ENCODE results near the gene LRP1B. TPM values are rescaled to one million over a fixed set of nuclear protein-coding genes. Genes with fewer than 3 reads are reported as not detected.

The LRP1B gene
- polyA plus RNA-seq, 1 donor from 2014 or later = 12.7 TPM

DNA sequence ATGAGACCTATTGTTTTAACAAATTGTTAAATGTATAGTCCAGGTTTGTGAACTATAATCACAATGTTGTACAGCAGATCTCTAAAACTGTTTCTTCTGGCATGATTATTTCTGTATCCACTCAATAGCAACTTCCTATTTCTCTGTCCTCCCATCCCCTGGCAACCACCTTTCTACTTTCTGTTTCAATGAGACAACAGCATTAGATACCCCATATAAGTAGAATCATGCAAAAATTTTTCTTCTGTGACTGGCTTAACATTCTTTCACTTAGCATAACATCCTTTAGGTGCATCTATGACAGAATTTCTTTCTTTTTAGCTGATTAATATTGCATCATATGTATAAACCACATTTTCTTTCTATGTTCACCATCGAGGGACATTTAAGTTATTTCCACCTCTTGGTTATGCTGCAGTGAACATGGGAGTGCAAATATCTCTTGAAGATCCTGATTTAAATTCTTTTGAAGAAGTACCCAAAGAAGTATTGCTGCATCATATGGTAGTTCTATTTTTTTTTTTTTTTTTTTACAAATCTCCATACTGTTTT is 713.5 kb downstream of the LRP1B start:
- Histone ChIP-seq H4K20me1 (ENCODE audit: insufficient read depth) (no peaks in the 10 kb centered on the region), H2AFZ (ENCODE audit: low read depth, low read length) (no peak overlapping the region), H3K9me2 (ENCODE audit: insufficient read depth, low read length) (no peaks in the 10 kb centered on the region), H3F3A (ENCODE audit: insufficient read depth, low read length, poor library complexity, severe bottlenecking) (no peaks in the 10 kb centered on the region), H3K79me2 (replicated peaks; ENCODE audit: insufficient read depth, low read length) (no peaks in the 10 kb centered on the region), H3K9ac (ENCODE audit: low read length) (no peak overlapping the region), H3K4me2 (ENCODE audit: low read length) (no peak overlapping the region), H3K9me3 (ENCODE audit: low read length) (no peaks in the 10 kb centered on the region), H3K27ac (ENCODE audit: low read length) (no peak overlapping the region), H3K27me3 (ENCODE audit: insufficient read depth, low read depth, low read length) (no peaks in the 10 kb centered on the region), H3K4me3 (ENCODE audit: low read length) (no peak overlapping the region), H3K36me3 (ENCODE audit: insufficient read depth, low read length) (no peaks in the 10 kb centered on the region)
- no peak for TF ChIP-seq POLR2AphosphoS5 (IDR thresholded peaks at IDR 0.05)
- no peak for TF ChIP-seq RAD21 (conservative IDR thresholded peaks at IDR 0.05)
- TF ChIP-seq, protein P1, sequence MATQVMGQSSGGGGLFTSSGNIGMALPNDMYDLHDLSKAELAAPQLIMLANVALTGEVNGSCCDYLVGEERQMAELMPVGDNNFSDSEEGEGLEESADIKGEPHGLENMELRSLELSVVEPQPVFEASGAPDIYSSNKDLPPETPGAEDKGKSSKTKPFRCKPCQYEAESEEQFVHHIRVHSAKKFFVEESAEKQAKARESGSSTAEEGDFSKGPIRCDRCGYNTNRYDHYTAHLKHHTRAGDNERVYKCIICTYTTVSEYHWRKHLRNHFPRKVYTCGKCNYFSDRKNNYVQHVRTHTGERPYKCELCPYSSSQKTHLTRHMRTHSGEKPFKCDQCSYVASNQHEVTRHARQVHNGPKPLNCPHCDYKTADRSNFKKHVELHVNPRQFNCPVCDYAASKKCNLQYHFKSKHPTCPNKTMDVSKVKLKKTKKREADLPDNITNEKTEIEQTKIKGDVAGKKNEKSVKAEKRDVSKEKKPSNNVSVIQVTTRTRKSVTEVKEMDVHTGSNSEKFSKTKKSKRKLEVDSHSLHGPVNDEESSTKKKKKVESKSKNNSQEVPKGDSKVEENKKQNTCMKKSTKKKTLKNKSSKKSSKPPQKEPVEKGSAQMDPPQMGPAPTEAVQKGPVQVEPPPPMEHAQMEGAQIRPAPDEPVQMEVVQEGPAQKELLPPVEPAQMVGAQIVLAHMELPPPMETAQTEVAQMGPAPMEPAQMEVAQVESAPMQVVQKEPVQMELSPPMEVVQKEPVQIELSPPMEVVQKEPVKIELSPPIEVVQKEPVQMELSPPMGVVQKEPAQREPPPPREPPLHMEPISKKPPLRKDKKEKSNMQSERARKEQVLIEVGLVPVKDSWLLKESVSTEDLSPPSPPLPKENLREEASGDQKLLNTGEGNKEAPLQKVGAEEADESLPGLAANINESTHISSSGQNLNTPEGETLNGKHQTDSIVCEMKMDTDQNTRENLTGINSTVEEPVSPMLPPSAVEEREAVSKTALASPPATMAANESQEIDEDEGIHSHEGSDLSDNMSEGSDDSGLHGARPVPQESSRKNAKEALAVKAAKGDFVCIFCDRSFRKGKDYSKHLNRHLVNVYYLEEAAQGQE (IDR thresholded peaks at IDR 0.05; ENCODE audit: borderline replicate concordance) = no peak
- TF ChIP-seq, protein P2, sequence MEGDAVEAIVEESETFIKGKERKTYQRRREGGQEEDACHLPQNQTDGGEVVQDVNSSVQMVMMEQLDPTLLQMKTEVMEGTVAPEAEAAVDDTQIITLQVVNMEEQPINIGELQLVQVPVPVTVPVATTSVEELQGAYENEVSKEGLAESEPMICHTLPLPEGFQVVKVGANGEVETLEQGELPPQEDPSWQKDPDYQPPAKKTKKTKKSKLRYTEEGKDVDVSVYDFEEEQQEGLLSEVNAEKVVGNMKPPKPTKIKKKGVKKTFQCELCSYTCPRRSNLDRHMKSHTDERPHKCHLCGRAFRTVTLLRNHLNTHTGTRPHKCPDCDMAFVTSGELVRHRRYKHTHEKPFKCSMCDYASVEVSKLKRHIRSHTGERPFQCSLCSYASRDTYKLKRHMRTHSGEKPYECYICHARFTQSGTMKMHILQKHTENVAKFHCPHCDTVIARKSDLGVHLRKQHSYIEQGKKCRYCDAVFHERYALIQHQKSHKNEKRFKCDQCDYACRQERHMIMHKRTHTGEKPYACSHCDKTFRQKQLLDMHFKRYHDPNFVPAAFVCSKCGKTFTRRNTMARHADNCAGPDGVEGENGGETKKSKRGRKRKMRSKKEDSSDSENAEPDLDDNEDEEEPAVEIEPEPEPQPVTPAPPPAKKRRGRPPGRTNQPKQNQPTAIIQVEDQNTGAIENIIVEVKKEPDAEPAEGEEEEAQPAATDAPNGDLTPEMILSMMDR (IDR thresholded peaks at IDR 0.05; ENCODE audit: poor library complexity, severe bottlenecking) = no peak
- no peak for TF ChIP-seq EZH2 (IDR thresholded peaks at IDR 0.05; ENCODE audit: borderline replicate concordance, insufficient read depth, low read length, poor library complexity, severe bottlenecking)
- TF ChIP-seq MXI1 (conservative IDR thresholded peaks at IDR 0.05; ENCODE audit: poor library complexity, severe bottlenecking) = no peak
- no peak for TF ChIP-seq TAF1 (IDR thresholded peaks at IDR 0.05; ENCODE audit: low read depth)
- no peak for TF ChIP-seq EP300 (conservative IDR thresholded peaks at IDR 0.05; ENCODE audit: poor library complexity, severe bottlenecking)
- no peak for TF ChIP-seq SMC3 (conservative IDR thresholded peaks at IDR 0.05; ENCODE audit: poor library complexity)

DNA sequence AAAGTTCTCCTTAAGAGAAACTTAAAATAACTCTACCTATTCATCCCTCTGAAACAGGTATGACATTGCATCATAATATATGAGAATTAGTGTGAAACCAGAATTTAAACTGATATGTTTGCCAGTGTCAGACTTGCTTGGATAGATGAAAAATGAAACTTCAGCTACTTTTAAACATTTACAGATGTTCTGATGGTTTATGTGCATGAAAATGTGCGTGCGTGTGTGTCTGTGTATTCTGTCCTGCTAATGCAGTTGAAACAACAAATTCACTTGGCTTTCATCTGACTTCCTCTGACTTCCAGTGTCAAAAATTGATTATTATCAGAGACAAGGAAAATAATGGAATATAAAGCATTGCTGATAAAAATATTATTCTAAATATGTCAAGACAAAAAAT is 719.4 kb downstream of the LRP1B start:
- H3K27ac ChIP-seq (ENCODE audit: low read length) = no peak overlapping the region
- no peak overlapping the region for H3K4me3 ChIP-seq (ENCODE audit: low read length)
- TF ChIP-seq EP300 (conservative IDR thresholded peaks at IDR 0.05; ENCODE audit: poor library complexity, severe bottlenecking) = no peak
- TF ChIP-seq SMC3 (conservative IDR thresholded peaks at IDR 0.05; ENCODE audit: poor library complexity) = no peak
- H3K9me2 ChIP-seq (ENCODE audit: insufficient read depth, low read length) = no peaks in the 10 kb centered on the region
- H3K27me3 ChIP-seq (ENCODE audit: insufficient read depth, low read depth, low read length) = no peaks in the 10 kb centered on the region
- no peak overlapping the region for H3K4me2 ChIP-seq (ENCODE audit: low read length)
- H4K20me1 ChIP-seq (ENCODE audit: insufficient read depth) = no peaks in the 10 kb centered on the region
- H2AFZ ChIP-seq (ENCODE audit: low read depth, low read length) = no peak overlapping the region
- H3K36me3 ChIP-seq (ENCODE audit: insufficient read depth, low read length) = no peaks in the 10 kb centered on the region
- no peaks in the 10 kb centered on the region for H3F3A ChIP-seq (ENCODE audit: insufficient read depth, low read length, poor library complexity, severe bottlenecking)
- H3K9me3 ChIP-seq (ENCODE audit: low read length) = no peaks in the 10 kb centered on the region
- no peaks in the 10 kb centered on the region for H3K79me2 ChIP-seq (replicated peaks; ENCODE audit: insufficient read depth, low read length)
- H3K9ac ChIP-seq (ENCODE audit: low read length) = no peak overlapping the region

All from neural cell (in vitro differentiated cells).